ENCODE measurements around the gene EIF5.

- TF ChIP-seq POLR2A (IDR thresholded peaks at IDR 0.05) (no peak), EP300 (IDR thresholded peaks at IDR 0.05; ENCODE audit: low read depth) (no peak)
Measured at GRCh38 chr14:103326078-103326477, 8.0 kb upstream of the EIF5 start.
